ENCODE data around the gene HSF5. TPM values are rescaled to one million over a fixed set of nuclear protein-coding genes. Genes with fewer than 3 reads are reported as not detected.

Gene HSF5
- total RNA-seq, 1 donor from 2014 or later, result not detected

GRCh38 chr17:58447039-58447975 lies 40.9 kb downstream of the HSF5 start:
- Histone ChIP-seq H3K4me1 (no peaks in the 10 kb centered on the region), H3K9me3 (replicated peaks) (no peaks in the 10 kb centered on the region), H3K36me3 (no peaks in the 10 kb centered on the region), H3K27me3 (ENCODE audit: low read depth) (peaks cover 17% of the 10 kb centered on the region), H3K27ac (replicated peaks) (no peak overlapping the region), H3K4me3 (no peak overlapping the region)
- TF ChIP-seq CTCF (IDR thresholded peaks at IDR 0.05; ENCODE audit: borderline replicate concordance), result peak; percentile 72
- intact Hi-C loops (cut with micrococcal nuclease), result loop anchor here (10.0 kb wide), 1 partner anchor 143 kb away; no protein-coding TSS in a partner anchor
- peak; percentile 53 for DNase-seq

- Histone ChIP-seq H3K9me3 (replicated peaks) (no peaks in the 10 kb centered on the region), H3K4me3 (no peak overlapping the region), H3K4me1 (no peaks in the 10 kb centered on the region), H3K27me3 (ENCODE audit: low read depth) (peaks cover 17% of the 10 kb centered on the region), H3K27ac (replicated peaks) (no peak overlapping the region), H3K36me3 (no peaks in the 10 kb centered on the region)
- DNase-seq, result no peak
- intact Hi-C loops (cut with micrococcal nuclease), result loop anchor here (10.0 kb wide), 1 partner anchor 141 kb away; no protein-coding TSS in a partner anchor
- no peak for TF ChIP-seq CTCF (IDR thresholded peaks at IDR 0.05; ENCODE audit: borderline replicate concordance)
Measured at GRCh38 chr17:58446086-58446485, 42.1 kb downstream of the HSF5 start.

GRCh38 chr17:58436805-58437239 lies 51.4 kb downstream of the HSF5 start:
- Histone ChIP-seq H3K27me3 (ENCODE audit: low read depth) (peaks cover 22% of the 10 kb centered on the region), H3K9me3 (replicated peaks) (no peaks in the 10 kb centered on the region), H3K27ac (replicated peaks) (no peak overlapping the region), H3K4me1 (no peaks in the 10 kb centered on the region), H3K4me3 (no peak overlapping the region), H3K36me3 (no peaks in the 10 kb centered on the region)
- no peak for TF ChIP-seq CTCF (IDR thresholded peaks at IDR 0.05; ENCODE audit: borderline replicate concordance)
- intact Hi-C loops (cut with micrococcal nuclease), result no loop called here
- DNase-seq, result no peak

DNA sequence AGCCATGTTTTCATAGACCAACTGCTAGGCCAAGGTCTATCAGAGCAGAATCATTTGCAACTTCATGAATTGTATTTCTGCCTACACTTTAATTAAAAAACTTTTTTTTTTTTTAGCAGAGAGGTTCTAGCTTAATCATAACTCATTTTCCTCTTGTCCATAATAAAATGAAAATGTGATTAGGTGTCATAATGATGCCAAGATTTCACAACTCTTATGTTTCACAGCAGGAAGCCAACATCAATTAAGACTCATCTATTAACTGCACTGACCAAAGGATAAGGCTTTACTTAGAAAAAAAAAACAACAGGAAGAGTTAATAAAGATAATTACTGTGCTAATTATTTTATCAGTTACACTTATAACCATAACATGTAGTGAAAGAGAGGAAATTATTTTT lies 52.0 kb downstream of the HSF5 start:
- intact Hi-C loops (cut with micrococcal nuclease), result no loop called here
- Histone ChIP-seq H3K27me3 (ENCODE audit: low read depth) (peaks cover 26% of the 10 kb centered on the region), H3K4me3 (no peak overlapping the region), H3K9me3 (replicated peaks) (no peaks in the 10 kb centered on the region), H3K4me1 (no peaks in the 10 kb centered on the region), H3K27ac (replicated peaks) (no peak overlapping the region), H3K36me3 (no peaks in the 10 kb centered on the region)
- TF ChIP-seq CTCF (IDR thresholded peaks at IDR 0.05; ENCODE audit: borderline replicate concordance), result no peak
- no peak for DNase-seq

- Histone ChIP-seq H3K4me3 (no peak overlapping the region), H3K4me1 (no peaks in the 10 kb centered on the region), H3K36me3 (no peaks in the 10 kb centered on the region), H3K27me3 (ENCODE audit: low read depth) (peaks cover 30% of the 10 kb centered on the region), H3K27ac (replicated peaks) (no peak overlapping the region), H3K9me3 (replicated peaks) (no peaks in the 10 kb centered on the region)
- no peak for DNase-seq
- TF ChIP-seq CTCF (IDR thresholded peaks at IDR 0.05; ENCODE audit: borderline replicate concordance), result no peak
- intact Hi-C loops (cut with micrococcal nuclease), result no loop called here
Measured at GRCh38 chr17:58432806-58433573, 55.2 kb downstream of the HSF5 start.
